GM18517 (cell line): ENCODE data around the gene PLEKHA4.
"Not testable (repeated sequence)": the region's sequence is repeated elsewhere in the genome, so short reads cannot be mapped to it uniquely, and the experiment has no call there.

Source experiments
- ATAC-seq: cut with Tn5 transposase; IDR thresholded peaks from one replicate; pipeline ENCODE4 v1.9.1; 2021; ENCODE audit warnings: mild to moderate bottlenecking, moderate library complexity; ENCODE audit not compliant: unreplicated experiment

PLEKHA4 gene

GRCh38 chr19:48890551-48890950, 22.1 kb upstream of the PLEKHA4 start:
- no peak for ATAC-seq

GRCh38 chr19:48889496-48889895, 21.1 kb upstream of the PLEKHA4 start:
- not testable (repeated sequence) for ATAC-seq

GRCh38 chr19:48887861-48888612, 19.6 kb upstream of the PLEKHA4 start:
- ATAC-seq = no peak

GRCh38 chr19:48883726-48884125, 15.3 kb upstream of the PLEKHA4 start:
- no peak for ATAC-seq

- ATAC-seq = no peak
Observed at GRCh38 chr19:48881741-48882657, 13.6 kb upstream of the PLEKHA4 start.

GRCh38 chr19:48879696-48880095, 11.3 kb upstream of the PLEKHA4 start:
- not testable (repeated sequence) for ATAC-seq

GRCh38 chr19:48879025-48879637, 10.7 kb upstream of the PLEKHA4 start:
- ATAC-seq = no peak

GRCh38 chr19:48878196-48879024, 10.0 kb upstream of the PLEKHA4 start:
- no peak for ATAC-seq

- ATAC-seq = no peak
Observed at GRCh38 chr19:48877855-48878195, 9.4 kb upstream of the PLEKHA4 start.

- ATAC-seq = not testable (repeated sequence)
Observed at GRCh38 chr19:48876043-48876981, 7.9 kb upstream of the PLEKHA4 start.

GRCh38 chr19:48874303-48875135, 6.1 kb upstream of the PLEKHA4 start:
- ATAC-seq = no peak

GRCh38 chr19:48873476-48874302, 5.3 kb upstream of the PLEKHA4 start:
- ATAC-seq = no peak

GRCh38 chr19:48872884-48873475, 4.6 kb upstream of the PLEKHA4 start:
- ATAC-seq = no peak

- peak; percentile 56 for ATAC-seq
Observed at GRCh38 chr19:48872182-48872883, 3.9 kb upstream of the PLEKHA4 start, which contains the start of gene PPP1R15A. PPP1R15A (plus strand) TSS chr19:48872421; CDS start chr19:48873234, 813 bp downstream.

- not testable (repeated sequence) for ATAC-seq
Observed at GRCh38 chr19:48871471-48872181, 3.2 kb upstream of the PLEKHA4 start.

GRCh38 chr19:48870048-48870447, 1.6 kb upstream of the PLEKHA4 start:
- ATAC-seq = no peak
